Adrenal gland (tissue), 5 donors: Measurements from ENCODE around the gene PAX7.

Experiments used
- POLR2A ChIP-seq, 2 donors: fragments of 450-650 bp; IDR thresholded peaks; one replicate each; pipeline ENCODE4 v1.6.1; 2017; ENCODE audit warnings: antibody characterized with exemption in 2 of 2, mild to moderate bottlenecking in 2 of 2, moderate library complexity in 1 of 2
- TF ChIP-seq, protein P1 (sequence below), 6 experiments: fragments of 450-650 bp in 4 of 6; fragments of 200-600 bp in 2 of 6; sonication (generic) in 1 of 6; IDR thresholded peaks; 1 replicate in 5 of 6; 2 replicates in 1 of 6; pipeline versions ENCODE4 v1.5.1 to v1.8.0; 2016 to 2021; ENCODE audit warnings: antibody characterized with exemption in 6 of 6, mild to moderate bottlenecking in 2 of 6, moderate library complexity in 1 of 6
- donor health status: DM: no; HTN: no; CAD: no.

DNA sequence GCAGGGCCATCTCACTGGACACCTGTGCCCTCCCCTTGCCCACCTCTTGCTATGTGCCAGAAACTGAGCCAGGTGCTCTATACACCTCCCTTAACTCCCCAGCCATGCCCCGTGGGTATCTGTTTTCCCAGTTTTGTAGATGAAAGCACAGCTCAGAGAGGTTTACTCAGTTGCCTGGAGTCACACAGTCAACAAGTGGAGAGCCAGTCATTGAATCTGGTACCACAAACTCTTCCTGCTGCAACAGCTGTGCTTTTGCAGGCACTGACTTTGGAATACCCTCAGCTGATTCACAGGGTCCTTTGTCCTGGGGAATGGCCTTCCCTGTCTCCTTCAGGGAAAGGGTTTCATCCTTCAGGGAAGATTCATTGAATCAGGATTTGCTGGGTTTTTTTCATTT is 22.1 kb downstream of the PAX7 start:
- TF ChIP-seq, protein P1, sequence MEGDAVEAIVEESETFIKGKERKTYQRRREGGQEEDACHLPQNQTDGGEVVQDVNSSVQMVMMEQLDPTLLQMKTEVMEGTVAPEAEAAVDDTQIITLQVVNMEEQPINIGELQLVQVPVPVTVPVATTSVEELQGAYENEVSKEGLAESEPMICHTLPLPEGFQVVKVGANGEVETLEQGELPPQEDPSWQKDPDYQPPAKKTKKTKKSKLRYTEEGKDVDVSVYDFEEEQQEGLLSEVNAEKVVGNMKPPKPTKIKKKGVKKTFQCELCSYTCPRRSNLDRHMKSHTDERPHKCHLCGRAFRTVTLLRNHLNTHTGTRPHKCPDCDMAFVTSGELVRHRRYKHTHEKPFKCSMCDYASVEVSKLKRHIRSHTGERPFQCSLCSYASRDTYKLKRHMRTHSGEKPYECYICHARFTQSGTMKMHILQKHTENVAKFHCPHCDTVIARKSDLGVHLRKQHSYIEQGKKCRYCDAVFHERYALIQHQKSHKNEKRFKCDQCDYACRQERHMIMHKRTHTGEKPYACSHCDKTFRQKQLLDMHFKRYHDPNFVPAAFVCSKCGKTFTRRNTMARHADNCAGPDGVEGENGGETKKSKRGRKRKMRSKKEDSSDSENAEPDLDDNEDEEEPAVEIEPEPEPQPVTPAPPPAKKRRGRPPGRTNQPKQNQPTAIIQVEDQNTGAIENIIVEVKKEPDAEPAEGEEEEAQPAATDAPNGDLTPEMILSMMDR (IDR thresholded peaks at IDR 0.05) = no peak
- TF ChIP-seq POLR2A (IDR thresholded peaks at IDR 0.05) = no peak
